HL-60 (cell line): ENCODE data around the gene RAB27A.
A peak's percentile ranks its signal among the peaks of the same experiment; 100 is the strongest.
"Not testable (repeated sequence)": the region's sequence is repeated elsewhere in the genome, so short reads cannot be mapped to it uniquely, and the experiment has no call there.

Experiments
- DNase-seq, 2 experiments: peaks; one replicate each; pipeline ENCODE4 v3.0.0-alpha.2; 2010 to 2020; ENCODE audit warnings: low read depth in 1 of 2, low spot score in 1 of 2
- H3K27ac ChIP-seq: fragments of 250-450 bp; sonication (Bioruptor Pico); replicated peaks from 2 replicates; pipeline ENCODE4 v1.5.1; 2020; ENCODE audit warnings: mild to moderate bottlenecking, moderate library complexity
- H3K27me3 ChIP-seq: fragments of 250-450 bp; sonication (Bioruptor Pico); 2 replicates; pipeline ENCODE4 v1.5.1; 2021; ENCODE audit warnings: mild to moderate bottlenecking, moderate library complexity; ENCODE audit not compliant: insufficient read depth, poor library complexity, severe bottlenecking
- H3K4me3 ChIP-seq: replicated peaks from 2 replicates; pipeline ENCODE4 v1.5.1; 2011; ENCODE audit warnings: mild to moderate bottlenecking, control low read depth, low read length; ENCODE audit not compliant: insufficient read depth
- CTCF ChIP-seq: IDR thresholded peaks from one replicate; pipeline ENCODE4 v1.5.1; 2011; ENCODE audit warnings: low read length, control low read depth, inconsistent platforms; ENCODE audit not compliant: insufficient read depth
- GABPA ChIP-seq: IDR thresholded peaks from 2 replicates; pipeline ENCODE4 v1.6.1; 2012; ENCODE audit warnings: low read depth
- POLR2AphosphoS5 ChIP-seq: IDR thresholded peaks from 2 replicates; pipeline ENCODE4 v1.6.1; 2012; ENCODE audit warnings: low read depth
- REST ChIP-seq: IDR thresholded peaks from 2 replicates; pipeline ENCODE4 v1.6.1; 2012; ENCODE audit warnings: low read depth; ENCODE audit not compliant: insufficient replicate concordance
- SPI1 ChIP-seq: IDR thresholded peaks from 2 replicates; pipeline ENCODE4 v1.6.1; 2012; ENCODE audit warnings: low read depth, mild to moderate bottlenecking, borderline replicate concordance

The RAB27A gene

GRCh38 chr15:55319537-55320237 lies 30.1 kb upstream of the RAB27A start:
- peak overlapping the region; percentile 89 for H3K4me3 ChIP-seq
- TF ChIP-seq CTCF, result no peak
- no peak for TF ChIP-seq POLR2AphosphoS5
- TF ChIP-seq REST, result no peak
- no peak for TF ChIP-seq SPI1
- TF ChIP-seq GABPA, result no peak
- no peaks in the 10 kb centered on the region for H3K27me3 ChIP-seq
- peak; percentile 68 to 77 for DNase-seq
- peak overlapping the region; percentile 98 for H3K27ac ChIP-seq

DNA sequence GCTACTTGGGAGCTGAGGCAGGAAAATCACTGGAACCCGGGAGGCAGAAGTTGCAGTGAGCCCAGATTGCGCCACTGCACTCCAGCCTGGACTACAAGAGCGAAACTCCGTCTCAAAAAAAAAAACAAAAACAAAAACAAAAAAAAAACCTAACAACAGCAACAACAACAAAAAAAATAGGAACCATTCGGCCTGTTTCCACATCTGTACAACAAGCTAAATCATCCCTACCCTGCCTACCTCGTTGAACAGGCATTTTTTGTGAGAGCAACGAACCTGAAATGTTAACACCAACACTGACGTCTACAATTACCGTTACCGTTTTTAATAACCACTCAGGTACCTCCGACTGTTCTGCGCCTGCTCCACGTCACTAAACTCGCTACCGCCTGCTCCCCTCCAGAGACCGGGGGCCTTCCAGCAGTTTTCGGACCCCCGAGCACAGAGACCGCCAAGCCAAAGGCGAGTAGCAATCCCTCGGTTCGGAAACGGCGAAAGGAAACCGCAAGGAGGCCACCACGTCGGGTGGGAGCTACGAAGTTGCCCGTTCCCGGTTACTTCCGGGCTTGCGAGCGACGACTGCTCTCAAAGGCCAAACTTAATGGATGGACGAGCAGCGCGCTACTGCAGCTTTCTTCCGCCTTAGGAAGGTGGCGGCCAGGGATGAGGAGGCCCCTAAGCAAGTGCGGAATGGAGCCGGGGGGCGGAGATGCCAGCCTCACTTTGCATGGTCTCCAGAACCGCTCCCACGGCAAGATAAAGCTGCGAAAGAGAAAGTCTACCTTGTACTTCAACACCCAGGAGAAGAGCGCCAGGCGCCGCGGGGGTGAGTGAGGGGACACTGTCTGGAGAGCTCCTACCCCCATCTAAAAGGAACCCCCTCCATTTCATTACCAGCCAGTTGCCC lies 29.2 kb upstream of the RAB27A start, which contains the start of the genes PIGB and PIGBOS1:
Gene PIGB, plus strand, starts transcription at position 635 of the 907 bp plus-strand sequence. Its CDS starts 29 bp downstream, at position 664.
Gene PIGBOS1, minus strand, starts transcription at position 536 of the 907 bp plus-strand sequence. CDS start 1,331 bp downstream, outside the sequence.
- TF ChIP-seq POLR2AphosphoS5, result peak; percentile 94
- peak; percentile 64 for TF ChIP-seq GABPA
- TF ChIP-seq CTCF, result no peak
- TF ChIP-seq SPI1, result peak; percentile 2; the same call in 1 of the 2 replicates
- peak; percentile 54 for TF ChIP-seq REST

GRCh38 chr15:55302801-55303200 lies 13.2 kb upstream of the RAB27A start:
- not testable (repeated sequence) for DNase-seq, H3K27ac ChIP-seq, H3K4me3 ChIP-seq, H3K27me3 ChIP-seq

More for the DNA sequence above, 29.2 kb upstream of the RAB27A start, which contains the start of the genes PIGB and PIGBOS1:
- peak within 1 kb of the TSS; percentile 89 for H3K4me3 ChIP-seq
- DNase-seq, result peak; percentile 78 to 93
- H3K27me3 ChIP-seq, result no peaks in the 10 kb centered on the region
- peak within 1 kb of the TSS; percentile 98 for H3K27ac ChIP-seq

DNA sequence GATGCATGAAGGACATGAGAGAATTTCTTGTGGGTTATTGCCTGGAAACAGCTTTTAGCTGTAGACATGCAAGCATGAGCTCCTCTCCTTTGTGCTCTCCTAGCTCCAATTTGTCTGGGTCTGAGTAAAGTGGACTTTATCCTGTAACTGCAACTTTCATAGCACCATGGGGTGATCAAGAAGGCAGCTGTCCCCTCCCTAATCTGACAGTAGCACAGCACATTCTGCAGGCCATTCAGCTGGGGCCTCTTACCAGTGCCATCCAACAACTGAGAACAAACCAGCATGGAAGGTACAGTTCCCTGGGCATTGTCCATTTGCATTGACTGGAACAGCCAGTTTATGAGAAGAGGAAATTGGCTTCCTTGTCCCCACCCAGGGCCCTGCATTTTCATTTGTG lies 7.7 kb upstream of the RAB27A start:
- H3K27ac ChIP-seq, result no peak overlapping the region
- no peak overlapping the region for H3K4me3 ChIP-seq
- TF ChIP-seq GABPA (no peak), POLR2AphosphoS5 (no peak), REST (no peak), CTCF (no peak), SPI1 (no peak)
- H3K27me3 ChIP-seq, result no peaks in the 10 kb centered on the region
- no peak for DNase-seq
